ENCODE data around the gene CDK14.

DNA sequence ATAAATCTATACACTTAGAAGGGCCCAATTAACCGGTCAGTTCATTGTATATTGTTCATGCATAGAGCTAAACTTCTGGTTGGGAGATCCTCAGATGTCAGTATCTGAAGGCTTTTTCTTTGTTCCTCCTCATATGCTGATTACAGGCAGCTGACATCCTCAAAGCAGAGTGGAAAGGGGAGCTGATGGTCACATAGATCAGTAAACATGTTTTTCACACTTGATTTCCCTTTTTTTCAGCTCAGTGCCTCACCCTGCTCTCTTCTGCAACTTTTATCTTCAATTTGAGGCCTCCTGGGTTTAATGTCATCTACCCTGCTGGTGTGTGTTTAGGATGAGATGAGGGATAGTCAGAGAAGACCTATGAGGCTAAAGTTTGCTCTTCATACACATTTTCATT is 370.2 kb downstream of the CDK14 start:
- TF ChIP-seq TARDBP (IDR thresholded peaks at IDR 0.05; ENCODE audit: borderline replicate concordance) (no peak), SPI1 (IDR thresholded peaks at IDR 0.05; ENCODE audit: borderline replicate concordance, insufficient read depth, low read depth, low read length) (no peak), EZH2 (IDR thresholded peaks at IDR 0.05; ENCODE audit: borderline replicate concordance, control insufficient read depth, low read depth, low read length) (no peak), HCFC1 (IDR thresholded peaks at IDR 0.05; ENCODE audit: low read length) (no peak), FOXM1 (IDR thresholded peaks at IDR 0.05; ENCODE audit: low read depth, low read length) (no peak), SIN3A (IDR thresholded peaks at IDR 0.05; ENCODE audit: low read depth, low read length) (no peak), POLR2AphosphoS5 (IDR thresholded peaks at IDR 0.05; ENCODE audit: low read length) (no peak), EP300 (IDR thresholded peaks at IDR 0.05; ENCODE audit: borderline replicate concordance in 1 of 2, control insufficient read depth in 1 of 2, low read depth in 2 of 2, low read length in 2 of 2) (no peak), POLR2A (IDR thresholded peaks at IDR 0.05; ENCODE audit: low read depth, low read length) (no peak)
- TF ChIP-seq, protein P1, sequence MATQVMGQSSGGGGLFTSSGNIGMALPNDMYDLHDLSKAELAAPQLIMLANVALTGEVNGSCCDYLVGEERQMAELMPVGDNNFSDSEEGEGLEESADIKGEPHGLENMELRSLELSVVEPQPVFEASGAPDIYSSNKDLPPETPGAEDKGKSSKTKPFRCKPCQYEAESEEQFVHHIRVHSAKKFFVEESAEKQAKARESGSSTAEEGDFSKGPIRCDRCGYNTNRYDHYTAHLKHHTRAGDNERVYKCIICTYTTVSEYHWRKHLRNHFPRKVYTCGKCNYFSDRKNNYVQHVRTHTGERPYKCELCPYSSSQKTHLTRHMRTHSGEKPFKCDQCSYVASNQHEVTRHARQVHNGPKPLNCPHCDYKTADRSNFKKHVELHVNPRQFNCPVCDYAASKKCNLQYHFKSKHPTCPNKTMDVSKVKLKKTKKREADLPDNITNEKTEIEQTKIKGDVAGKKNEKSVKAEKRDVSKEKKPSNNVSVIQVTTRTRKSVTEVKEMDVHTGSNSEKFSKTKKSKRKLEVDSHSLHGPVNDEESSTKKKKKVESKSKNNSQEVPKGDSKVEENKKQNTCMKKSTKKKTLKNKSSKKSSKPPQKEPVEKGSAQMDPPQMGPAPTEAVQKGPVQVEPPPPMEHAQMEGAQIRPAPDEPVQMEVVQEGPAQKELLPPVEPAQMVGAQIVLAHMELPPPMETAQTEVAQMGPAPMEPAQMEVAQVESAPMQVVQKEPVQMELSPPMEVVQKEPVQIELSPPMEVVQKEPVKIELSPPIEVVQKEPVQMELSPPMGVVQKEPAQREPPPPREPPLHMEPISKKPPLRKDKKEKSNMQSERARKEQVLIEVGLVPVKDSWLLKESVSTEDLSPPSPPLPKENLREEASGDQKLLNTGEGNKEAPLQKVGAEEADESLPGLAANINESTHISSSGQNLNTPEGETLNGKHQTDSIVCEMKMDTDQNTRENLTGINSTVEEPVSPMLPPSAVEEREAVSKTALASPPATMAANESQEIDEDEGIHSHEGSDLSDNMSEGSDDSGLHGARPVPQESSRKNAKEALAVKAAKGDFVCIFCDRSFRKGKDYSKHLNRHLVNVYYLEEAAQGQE (IDR thresholded peaks at IDR 0.05; ENCODE audit: low read depth, low read length), result no peak
- TF ChIP-seq, protein P2, sequence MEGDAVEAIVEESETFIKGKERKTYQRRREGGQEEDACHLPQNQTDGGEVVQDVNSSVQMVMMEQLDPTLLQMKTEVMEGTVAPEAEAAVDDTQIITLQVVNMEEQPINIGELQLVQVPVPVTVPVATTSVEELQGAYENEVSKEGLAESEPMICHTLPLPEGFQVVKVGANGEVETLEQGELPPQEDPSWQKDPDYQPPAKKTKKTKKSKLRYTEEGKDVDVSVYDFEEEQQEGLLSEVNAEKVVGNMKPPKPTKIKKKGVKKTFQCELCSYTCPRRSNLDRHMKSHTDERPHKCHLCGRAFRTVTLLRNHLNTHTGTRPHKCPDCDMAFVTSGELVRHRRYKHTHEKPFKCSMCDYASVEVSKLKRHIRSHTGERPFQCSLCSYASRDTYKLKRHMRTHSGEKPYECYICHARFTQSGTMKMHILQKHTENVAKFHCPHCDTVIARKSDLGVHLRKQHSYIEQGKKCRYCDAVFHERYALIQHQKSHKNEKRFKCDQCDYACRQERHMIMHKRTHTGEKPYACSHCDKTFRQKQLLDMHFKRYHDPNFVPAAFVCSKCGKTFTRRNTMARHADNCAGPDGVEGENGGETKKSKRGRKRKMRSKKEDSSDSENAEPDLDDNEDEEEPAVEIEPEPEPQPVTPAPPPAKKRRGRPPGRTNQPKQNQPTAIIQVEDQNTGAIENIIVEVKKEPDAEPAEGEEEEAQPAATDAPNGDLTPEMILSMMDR (IDR thresholded peaks at IDR 0.05 in 2 of 3, conservative IDR thresholded peaks at IDR 0.05 in 1 of 3; ENCODE audit: control insufficient read depth in 2 of 3, extremely low read depth in 1 of 3, insufficient read depth in 1 of 3, low read depth in 3 of 3, low read length in 3 of 3), result no peak

All from GM12878 (cell line).